H9 (cell line): ENCODE data around the gene SMTN. TPM values are rescaled to one million over a fixed set of nuclear protein-coding genes. Genes with fewer than 3 reads are reported as not detected.

Experiments used
- DNase-seq: peaks from one replicate; pipeline ENCODE4 v3.0.0-alpha.2; 2017
- H2AFZ ChIP-seq: one replicate; pipeline ENCODE4 v1.6.1; 2013; ENCODE audit warnings: mild to moderate bottlenecking, low read length, control low read depth, moderate library complexity
- H2AK5ac ChIP-seq: 2 replicates; pipeline ENCODE4 v1.6.1; 2013; ENCODE audit warnings: low read length, control low read depth, mixed read lengths; ENCODE audit not compliant: insufficient read length
- H2BK120ac ChIP-seq: one replicate; pipeline ENCODE4 v1.6.1; 2013; ENCODE audit warnings: low read depth, mild to moderate bottlenecking, low read length, control low read depth, inconsistent platforms; ENCODE audit not compliant: poor library complexity, severe bottlenecking
- H2BK12ac ChIP-seq: 2 replicates; pipeline ENCODE4 v1.6.1; 2013; ENCODE audit warnings: low read length, control low read depth, mixed read lengths, low read depth; ENCODE audit not compliant: insufficient read length
- H2BK15ac ChIP-seq: 2 replicates; pipeline ENCODE4 v1.6.1; 2013; ENCODE audit warnings: low read depth, low read length, control low read depth
- H2BK20ac ChIP-seq: one replicate; pipeline ENCODE4 v1.6.1; 2013; ENCODE audit warnings: low read depth, mild to moderate bottlenecking, low read length, control low read depth, inconsistent platforms; ENCODE audit not compliant: poor library complexity, severe bottlenecking
- H2BK5ac ChIP-seq: 2 replicates; pipeline ENCODE4 v1.6.1; 2013; ENCODE audit warnings: low read length, control low read depth, mixed read lengths; ENCODE audit not compliant: insufficient read length
- H3K14ac ChIP-seq: 2 replicates; pipeline ENCODE4 v1.6.1; 2013; ENCODE audit warnings: low read length, control low read depth; ENCODE audit not compliant: insufficient read depth
- H3K18ac ChIP-seq: 2 replicates; pipeline ENCODE4 v1.6.1; 2013; ENCODE audit warnings: low read depth, mild to moderate bottlenecking, mixed read lengths, low read length, control low read depth; ENCODE audit not compliant: insufficient read length
- H3K23ac ChIP-seq: 2 replicates; pipeline ENCODE4 v1.6.1; 2013; ENCODE audit warnings: low read length, control low read depth, mixed read lengths, low read depth; ENCODE audit not compliant: insufficient read length
- H3K23me2 ChIP-seq: 2 replicates; pipeline ENCODE4 v1.6.1; 2013; ENCODE audit warnings: low read depth, mild to moderate bottlenecking, mixed read lengths, low read length, control low read depth; ENCODE audit not compliant: insufficient read length, poor library complexity, severe bottlenecking
- H3K27ac ChIP-seq: 2 replicates; pipeline ENCODE4 v1.5.1; 2013; ENCODE audit warnings: low read length, control low read depth, mixed read lengths, low read depth; ENCODE audit not compliant: insufficient read length
- H3K27me3 ChIP-seq: 2 replicates; pipeline ENCODE4 v1.6.1; 2013; ENCODE audit warnings: low read length, control low read depth, inconsistent platforms; ENCODE audit not compliant: insufficient read depth
- H3K4ac ChIP-seq: 2 replicates; pipeline ENCODE4 v1.6.1; 2013; ENCODE audit warnings: low read depth, mild to moderate bottlenecking, control low read depth, inconsistent platforms, low read length, moderate library complexity
- H3K4me1 ChIP-seq: 2 replicates; pipeline ENCODE4 v1.6.1; 2013; ENCODE audit warnings: low read length, control low read depth, inconsistent platforms; ENCODE audit not compliant: insufficient read depth
- H3K4me2 ChIP-seq: 2 replicates; pipeline ENCODE4 v1.6.1; 2013; ENCODE audit warnings: low read length, control low read depth, mixed read lengths; ENCODE audit not compliant: insufficient read length, insufficient read depth
- H3K56ac ChIP-seq: 2 replicates; pipeline ENCODE4 v1.6.1; 2013; ENCODE audit warnings: low read depth, mild to moderate bottlenecking, mixed read lengths, low read length, control low read depth; ENCODE audit not compliant: insufficient read length
- H3K79me1 ChIP-seq: 2 replicates; pipeline ENCODE4 v1.6.1; 2013; ENCODE audit warnings: low read depth, mild to moderate bottlenecking, moderate library complexity, low read length, control low read depth, inconsistent platforms; ENCODE audit not compliant: insufficient read depth, poor library complexity, severe bottlenecking
- H3K79me2 ChIP-seq: 2 replicates; pipeline ENCODE4 v1.6.1; 2013; ENCODE audit warnings: low read length, control low read depth, inconsistent platforms; ENCODE audit not compliant: insufficient read depth
- H3K9ac ChIP-seq: 2 replicates; pipeline ENCODE4 v1.6.1; 2013; ENCODE audit warnings: low read length, control low read depth, mixed read lengths; ENCODE audit not compliant: insufficient read length; ENCODE audit errors: extremely low read depth
- H3K9me3 ChIP-seq: one replicate; pipeline ENCODE4 v1.6.1; 2013; ENCODE audit warnings: low read depth, low read length, inconsistent platforms; ENCODE audit not compliant: control insufficient read depth
- H3T11ph ChIP-seq: one replicate; pipeline ENCODE4 v1.6.1; 2013; ENCODE audit warnings: mild to moderate bottlenecking, low read length, control low read depth, inconsistent platforms
- H4K20me1 ChIP-seq: one replicate; pipeline ENCODE4 v1.6.1; 2013; ENCODE audit not compliant: control insufficient read depth, insufficient read length, insufficient read depth
- H4K5ac ChIP-seq: 2 replicates; pipeline ENCODE4 v1.6.1; 2013; ENCODE audit warnings: low read depth, mild to moderate bottlenecking, mixed read lengths, low read length, control low read depth; ENCODE audit not compliant: insufficient read length
- H4K8ac ChIP-seq: replicated peaks from 2 replicates; pipeline ENCODE4 v1.6.1; 2013; ENCODE audit warnings: low read length, control low read depth, mixed read lengths, low read depth; ENCODE audit not compliant: insufficient read length
- H4K91ac ChIP-seq: 2 replicates; pipeline ENCODE4 v1.6.1; 2013; ENCODE audit warnings: low read depth, mild to moderate bottlenecking, moderate library complexity, mixed read lengths, low read length, control low read depth; ENCODE audit not compliant: insufficient read length
- H3K27ac Mint-ChIP-seq, 3 experiments: 2 replicates in 2 of 3; 3 replicates in 1 of 3; pipeline ENCODE4 v1.8.0; 2020 to 2021; ENCODE audit warnings: mixed read lengths in 3 of 3, mild to moderate bottlenecking in 1 of 3, moderate library complexity in 1 of 3
- H3K27me3 Mint-ChIP-seq: 2 replicates; pipeline ENCODE4 v1.8.0; 2021; ENCODE audit warnings: low read depth, mild to moderate bottlenecking, moderate library complexity, mixed read lengths
- H3K36me3 Mint-ChIP-seq, 3 experiments: 2 replicates in 2 of 3; 3 replicates in 1 of 3; pipeline ENCODE4 v1.8.0; 2020 to 2021; ENCODE audit warnings: low read depth in 3 of 3, mixed read lengths in 3 of 3; ENCODE audit not compliant: insufficient read depth in 1 of 3
- H3K4me1 Mint-ChIP-seq, 2 experiments: 2 replicates each; pipeline ENCODE4 v1.8.0; 2020; ENCODE audit warnings: mixed read lengths in 2 of 2
- H3K4me3 Mint-ChIP-seq, 2 experiments: 2 replicates in 1 of 2; 3 replicates in 1 of 2; pipeline ENCODE4 v1.8.0; 2020 to 2021; ENCODE audit warnings: mild to moderate bottlenecking in 2 of 2, mixed read lengths in 2 of 2, moderate library complexity in 1 of 2
- H3K9me3 Mint-ChIP-seq, 2 experiments: 2 replicates in 1 of 2; 3 replicates in 1 of 2; pipeline ENCODE4 v1.8.0; 2020; ENCODE audit warnings: mild to moderate bottlenecking in 2 of 2, mixed read lengths in 2 of 2, moderate library complexity in 1 of 2
- CTCF ChIP-seq: fragments of 200-600 bp; sonication (generic); conservative IDR thresholded peaks from 3 replicates; pipeline ENCODE4 v1.8.0; 2021; ENCODE audit warnings: antibody characterized with exemption, mild to moderate bottlenecking
- WGBS: extraction: QIAGEN DNeasy Blood & Tissue Kit; methylation state at CpG from one replicate; pipeline ENCODE4 v1.1.7; 2013; ENCODE audit warnings: missing lambda C conversion rate, low lambda C conversion rate, mixed read lengths; ENCODE audit not compliant: insufficient read length; ENCODE audit errors: extremely low coverage; 5-methylcytosine and 5-hydroxymethylcytosine counted together
- total RNA-seq: library from RNA; stranded (reverse); gene quantifications from 2 replicates; pipeline ENCODE4 v1.2.1, GENCODE V29; 2021

SMTN gene
- total RNA-seq, 1 experiment from 2014 or later, result 23.4 TPM

DNA sequence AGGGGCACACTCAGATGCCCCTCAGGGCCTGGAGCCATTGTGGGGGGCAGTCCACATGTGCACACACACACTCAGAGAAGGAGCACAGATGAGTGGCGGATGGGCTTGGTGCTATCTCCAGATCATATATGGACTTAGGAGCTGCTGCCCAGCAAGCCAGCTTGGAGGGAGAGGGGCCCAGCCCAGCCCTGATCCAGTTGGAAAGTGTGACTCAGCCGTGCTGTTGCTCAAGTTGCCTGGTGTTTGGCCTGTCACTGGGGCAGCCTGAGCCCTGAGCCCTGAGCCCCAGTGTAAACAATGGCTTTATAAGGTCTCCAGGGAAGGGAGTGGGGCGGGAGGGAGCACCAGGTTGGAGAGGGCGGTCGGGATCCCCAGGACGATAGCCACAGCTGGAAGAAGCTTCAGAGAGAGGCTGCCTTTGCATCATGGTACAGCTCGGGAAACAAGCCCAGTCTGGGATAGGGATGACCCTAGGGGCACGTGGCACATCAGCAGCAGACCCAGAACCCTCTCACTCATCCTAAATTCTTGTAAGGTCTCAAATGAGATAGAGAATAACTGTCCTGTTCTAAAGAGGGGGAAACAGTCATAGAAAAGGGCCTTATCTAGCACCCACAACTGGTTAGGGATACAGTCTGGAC, 21.4 kb downstream of the SMTN start:
- no peaks in the 10 kb centered on the region for H3K79me2 ChIP-seq
- H2BK20ac ChIP-seq, result no peak overlapping the region
- no peak overlapping the region for H2AFZ ChIP-seq
- no peak overlapping the region for H3K18ac ChIP-seq
- H3K23ac ChIP-seq, result no peak overlapping the region
- no peak overlapping the region for H2BK12ac ChIP-seq
- peaks cover 0 to 1% (median 0%) of the 10 kb centered on the region in 3 experiments; a peak in 2 of 7 replicates for H3K36me3 Mint-ChIP-seq
- H3K27ac ChIP-seq, result no peak overlapping the region
- H3K23me2 ChIP-seq, result peaks cover 8% of the 10 kb centered on the region
- no peaks in the 10 kb centered on the region for H3K9me3 ChIP-seq
- H2AK5ac ChIP-seq, result no peak overlapping the region
- no peak overlapping the region for H3K9ac ChIP-seq
- no peaks in the 10 kb centered on the region for H3K79me1 ChIP-seq
- TF ChIP-seq CTCF, result no peak
- no peak overlapping the region for H2BK15ac ChIP-seq
- H3K27me3 Mint-ChIP-seq, result peaks cover 24% of the 10 kb centered on the region
- H4K8ac ChIP-seq, result no peak overlapping the region
- no peak overlapping the region for H4K5ac ChIP-seq
- H3K9me3 Mint-ChIP-seq, result peaks cover 0 to under 1% of the 10 kb centered on the region in 2 experiments; a peak in 1 of 5 replicates
- no CpG with 5 or more reads among the region's 8 CpGs for WGBS
- DNase-seq, result no peak
- H3K4me1 ChIP-seq, result 0 out of 2 replicates have a peak, but pooled peaks cover 3% of the 10 kb centered on the region
- H3K56ac ChIP-seq, result no peak overlapping the region
- H3T11ph ChIP-seq, result no peak overlapping the region
- no peak overlapping the region for H3K4me3 Mint-ChIP-seq
- no peak overlapping the region for H4K91ac ChIP-seq
- no peak overlapping the region for H3K4ac ChIP-seq
- no peak overlapping the region for H2BK5ac ChIP-seq
- peaks cover 7 to 37% of the 10 kb centered on the region in 2 experiments for H3K4me1 Mint-ChIP-seq
- H3K4me2 ChIP-seq, result no peak overlapping the region
- H3K14ac ChIP-seq, result no peak overlapping the region
- no peak overlapping the region for H2BK120ac ChIP-seq
- no peaks in the 10 kb centered on the region for H4K20me1 ChIP-seq
- no peak overlapping the region; a peak in 1 of 7 replicates for H3K27ac Mint-ChIP-seq
- peaks cover 12% of the 10 kb centered on the region; the same call in 1 of the 2 replicates for H3K27me3 ChIP-seq
